HepG2 (cell line): Measurements from ENCODE around the gene U2SURP. TPM values are rescaled to one million over a fixed set of nuclear protein-coding genes. Genes with fewer than 3 reads are reported as not detected.

ENCODE experiments used
- ARNT2 ChIP-seq: sonication (generic); formaldehyde crosslinking; IDR thresholded peaks from 2 replicates; pipeline ENCODE4 v1.8.0; 2022; ENCODE audit warnings: mild to moderate bottlenecking, low read depth, missing genetic modification reagents, moderate library complexity
- ERF ChIP-seq: IDR thresholded peaks from 2 replicates; pipeline ENCODE4 v1.6.1; 2018; ENCODE audit warnings: missing biosample characterization, missing genetic modification reagents
- ETV6 ChIP-seq: sonication (generic); formaldehyde crosslinking; conservative IDR thresholded peaks from 2 replicates; pipeline ENCODE4 v1.4.0; 2020; ENCODE audit warnings: missing genetic modification reagents
- KMT2B ChIP-seq: IDR thresholded peaks from 2 replicates; pipeline ENCODE4 v1.6.1; 2016; ENCODE audit warnings: missing genetic modification reagents, missing compliant biosample characterization
- MBD4 ChIP-seq: IDR thresholded peaks from 2 replicates; pipeline ENCODE4 v1.6.1; 2012; ENCODE audit warnings: low read length, inconsistent platforms, borderline replicate concordance
- ONECUT2 ChIP-seq: sonication (generic); formaldehyde crosslinking; IDR thresholded peaks from 2 replicates; pipeline ENCODE4 v1.4.0; 2020; ENCODE audit warnings: missing genetic modification reagents
- SRY ChIP-seq: sonication (generic); formaldehyde crosslinking; IDR thresholded peaks from 2 replicates; pipeline ENCODE4 v1.8.0; 2022; ENCODE audit warnings: mild to moderate bottlenecking, missing genetic modification reagents
- ZFP1 ChIP-seq: IDR thresholded peaks from 2 replicates; pipeline ENCODE4 v1.6.1; 2016
- ZNF567 ChIP-seq: sonication (generic); formaldehyde crosslinking; IDR thresholded peaks from 2 replicates; pipeline ENCODE4 v1.8.1; 2023; ENCODE audit warnings: mild to moderate bottlenecking, missing genetic modification reagents, borderline replicate concordance
- ZNF781 ChIP-seq: sonication (generic); formaldehyde crosslinking; IDR thresholded peaks from 2 replicates; pipeline ENCODE4 v1.5.1; 2020; ENCODE audit warnings: borderline replicate concordance, mild to moderate bottlenecking, missing genetic modification reagents; ENCODE audit errors: not compliant biosample characterization
- ZSCAN21 ChIP-seq: sonication (generic); formaldehyde crosslinking; IDR thresholded peaks from 2 replicates; pipeline ENCODE4 v1.8.0; 2022; ENCODE audit warnings: mild to moderate bottlenecking, missing genetic modification reagents, moderate library complexity, borderline replicate concordance
- polyA plus RNA-seq, 8 experiments: library from polyadenylated mRNA; depleted of rRNA in 3 of 8; stranded (reverse) in 7 of 8; unstranded in 1 of 8; fragments of >200 nt; fragmentation: Illumina TruSeq in 4 of 8; extraction: Trizol in 4 of 8; gene quantifications; 2 replicates each; pipeline versions ENCODE4 v1.2.1 to v1.2.3, GENCODE V29; 2011 to 2016; ENCODE audit warnings: low read depth in 4 of 8, missing spikeins in 1 of 8, mixed read lengths in 1 of 8; ENCODE audit not compliant: insufficient read depth in 1 of 8
- total RNA-seq, 5 experiments: library from RNA; depleted of rRNA; stranded (reverse); fragments of >200 nt; fragmentation: Illumina TruSeq; extraction: Trizol; gene quantifications; 2 replicates each; pipeline ENCODE4 v1.2.3, GENCODE V29; 2016; ENCODE audit warnings: low read depth in 1 of 5
- TF ChIP-seq, protein P1 (sequence below): sonication (generic); formaldehyde crosslinking; IDR thresholded peaks from 2 replicates; pipeline ENCODE4 v1.8.0; 2022; ENCODE audit warnings: missing genetic modification reagents, mild to moderate bottlenecking, borderline replicate concordance
- TF ChIP-seq, protein P2 (sequence below), 2 experiments: IDR thresholded peaks; 2 replicates each; pipeline ENCODE4 v1.6.1; 2011 to 2012; ENCODE audit warnings: low read length in 2 of 2, borderline replicate concordance in 1 of 2, low read depth in 1 of 2, mild to moderate bottlenecking in 1 of 2, moderate library complexity in 1 of 2
- TF ChIP-seq, protein P3 (sequence below), 2 experiments: sonication (generic) in 1 of 2; formaldehyde crosslinking in 1 of 2; IDR thresholded peaks; 2 replicates each; pipeline versions ENCODE4 v1.6.1 to v1.9.0; 2014 to 2022; ENCODE audit warnings: antibody characterized with exemption in 1 of 2, borderline replicate concordance in 1 of 2, inconsistent platforms in 1 of 2, low read depth in 1 of 2, missing genetic modification reagents in 1 of 2
- TF ChIP-seq, protein P4 (sequence below): sonication (generic); formaldehyde crosslinking; IDR thresholded peaks from 2 replicates; pipeline ENCODE4 v1.9.0; 2022; ENCODE audit warnings: low read depth, missing genetic modification reagents

U2SURP gene
- total and polyA plus RNA-seq, 2 of the 13 experiments (the other 11 are each of a cell fraction or from before 2014, with no cell fraction given), result 55.9 to 173 TPM

DNA sequence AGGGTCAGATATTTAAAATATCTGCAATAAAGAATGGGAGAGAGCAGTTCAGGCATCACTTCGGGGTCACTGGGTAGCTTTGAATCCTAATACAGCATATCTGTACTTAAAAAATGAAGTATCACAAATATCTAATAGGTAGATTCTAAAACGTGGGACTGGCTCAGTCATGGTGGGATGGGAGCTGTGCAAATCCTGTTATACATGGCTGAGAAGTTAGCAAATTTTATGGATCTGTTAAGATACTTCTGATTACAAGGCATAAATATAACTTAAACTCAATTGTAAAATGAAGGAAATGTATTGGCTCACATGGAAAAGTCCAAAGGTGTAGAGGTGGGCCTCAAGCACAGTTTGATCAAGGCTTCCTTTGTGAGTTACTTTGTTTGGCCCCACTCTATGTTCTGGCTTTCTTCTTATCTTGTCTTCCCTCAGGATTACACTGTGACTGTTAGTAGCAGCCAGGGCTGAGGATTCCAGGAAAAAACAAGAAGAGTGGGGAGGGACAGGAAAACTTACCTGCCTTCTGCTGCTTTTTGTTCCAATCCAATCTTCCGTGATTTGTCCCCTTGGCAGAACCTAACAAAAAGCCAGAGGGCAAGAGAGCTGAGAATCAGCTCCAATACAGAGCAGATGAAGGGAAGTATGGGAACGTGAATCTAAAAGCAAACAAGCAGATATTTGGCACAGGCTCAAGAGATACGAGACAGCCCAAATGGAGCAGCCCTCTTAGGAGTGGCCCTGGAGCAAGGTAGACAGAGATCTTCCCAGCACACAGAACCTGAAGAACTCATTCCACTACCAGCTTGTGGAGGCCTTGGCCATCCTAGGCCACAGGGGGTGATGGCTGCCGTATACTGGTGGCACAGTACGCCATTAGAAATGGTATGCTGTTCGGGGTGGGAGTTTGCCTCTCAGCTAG, 48.8 kb upstream of the U2SURP start (continued):
- TF ChIP-seq, protein P1, sequence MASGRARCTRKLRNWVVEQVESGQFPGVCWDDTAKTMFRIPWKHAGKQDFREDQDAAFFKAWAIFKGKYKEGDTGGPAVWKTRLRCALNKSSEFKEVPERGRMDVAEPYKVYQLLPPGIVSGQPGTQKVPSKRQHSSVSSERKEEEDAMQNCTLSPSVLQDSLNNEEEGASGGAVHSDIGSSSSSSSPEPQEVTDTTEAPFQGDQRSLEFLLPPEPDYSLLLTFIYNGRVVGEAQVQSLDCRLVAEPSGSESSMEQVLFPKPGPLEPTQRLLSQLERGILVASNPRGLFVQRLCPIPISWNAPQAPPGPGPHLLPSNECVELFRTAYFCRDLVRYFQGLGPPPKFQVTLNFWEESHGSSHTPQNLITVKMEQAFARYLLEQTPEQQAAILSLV, result no peak
- TF ChIP-seq ZSCAN21 (CRISPR knock-in tag) (no peak), MBD4 (no peak), ERF (CRISPR knock-in tag) (no peak), ONECUT2 (CRISPR knock-in tag) (peak; percentile 6; the same call in 1 of the 2 replicates), ETV6 (no peak), ZNF781 (CRISPR knock-in tag) (no peak), SRY (CRISPR knock-in tag) (no peak), ZFP1 (CRISPR knock-in tag) (no peak), KMT2B (no peak), ARNT2 (CRISPR knock-in tag) (no peak), ZNF567 (CRISPR knock-in tag) (no peak)
- TF ChIP-seq, protein P2, sequence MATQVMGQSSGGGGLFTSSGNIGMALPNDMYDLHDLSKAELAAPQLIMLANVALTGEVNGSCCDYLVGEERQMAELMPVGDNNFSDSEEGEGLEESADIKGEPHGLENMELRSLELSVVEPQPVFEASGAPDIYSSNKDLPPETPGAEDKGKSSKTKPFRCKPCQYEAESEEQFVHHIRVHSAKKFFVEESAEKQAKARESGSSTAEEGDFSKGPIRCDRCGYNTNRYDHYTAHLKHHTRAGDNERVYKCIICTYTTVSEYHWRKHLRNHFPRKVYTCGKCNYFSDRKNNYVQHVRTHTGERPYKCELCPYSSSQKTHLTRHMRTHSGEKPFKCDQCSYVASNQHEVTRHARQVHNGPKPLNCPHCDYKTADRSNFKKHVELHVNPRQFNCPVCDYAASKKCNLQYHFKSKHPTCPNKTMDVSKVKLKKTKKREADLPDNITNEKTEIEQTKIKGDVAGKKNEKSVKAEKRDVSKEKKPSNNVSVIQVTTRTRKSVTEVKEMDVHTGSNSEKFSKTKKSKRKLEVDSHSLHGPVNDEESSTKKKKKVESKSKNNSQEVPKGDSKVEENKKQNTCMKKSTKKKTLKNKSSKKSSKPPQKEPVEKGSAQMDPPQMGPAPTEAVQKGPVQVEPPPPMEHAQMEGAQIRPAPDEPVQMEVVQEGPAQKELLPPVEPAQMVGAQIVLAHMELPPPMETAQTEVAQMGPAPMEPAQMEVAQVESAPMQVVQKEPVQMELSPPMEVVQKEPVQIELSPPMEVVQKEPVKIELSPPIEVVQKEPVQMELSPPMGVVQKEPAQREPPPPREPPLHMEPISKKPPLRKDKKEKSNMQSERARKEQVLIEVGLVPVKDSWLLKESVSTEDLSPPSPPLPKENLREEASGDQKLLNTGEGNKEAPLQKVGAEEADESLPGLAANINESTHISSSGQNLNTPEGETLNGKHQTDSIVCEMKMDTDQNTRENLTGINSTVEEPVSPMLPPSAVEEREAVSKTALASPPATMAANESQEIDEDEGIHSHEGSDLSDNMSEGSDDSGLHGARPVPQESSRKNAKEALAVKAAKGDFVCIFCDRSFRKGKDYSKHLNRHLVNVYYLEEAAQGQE (IDR thresholded peaks at IDR 0.05; ENCODE audit: borderline replicate concordance in 1 of 2, low read depth in 1 of 2, low read length in 2 of 2), result no peak
- TF ChIP-seq, protein P3, sequence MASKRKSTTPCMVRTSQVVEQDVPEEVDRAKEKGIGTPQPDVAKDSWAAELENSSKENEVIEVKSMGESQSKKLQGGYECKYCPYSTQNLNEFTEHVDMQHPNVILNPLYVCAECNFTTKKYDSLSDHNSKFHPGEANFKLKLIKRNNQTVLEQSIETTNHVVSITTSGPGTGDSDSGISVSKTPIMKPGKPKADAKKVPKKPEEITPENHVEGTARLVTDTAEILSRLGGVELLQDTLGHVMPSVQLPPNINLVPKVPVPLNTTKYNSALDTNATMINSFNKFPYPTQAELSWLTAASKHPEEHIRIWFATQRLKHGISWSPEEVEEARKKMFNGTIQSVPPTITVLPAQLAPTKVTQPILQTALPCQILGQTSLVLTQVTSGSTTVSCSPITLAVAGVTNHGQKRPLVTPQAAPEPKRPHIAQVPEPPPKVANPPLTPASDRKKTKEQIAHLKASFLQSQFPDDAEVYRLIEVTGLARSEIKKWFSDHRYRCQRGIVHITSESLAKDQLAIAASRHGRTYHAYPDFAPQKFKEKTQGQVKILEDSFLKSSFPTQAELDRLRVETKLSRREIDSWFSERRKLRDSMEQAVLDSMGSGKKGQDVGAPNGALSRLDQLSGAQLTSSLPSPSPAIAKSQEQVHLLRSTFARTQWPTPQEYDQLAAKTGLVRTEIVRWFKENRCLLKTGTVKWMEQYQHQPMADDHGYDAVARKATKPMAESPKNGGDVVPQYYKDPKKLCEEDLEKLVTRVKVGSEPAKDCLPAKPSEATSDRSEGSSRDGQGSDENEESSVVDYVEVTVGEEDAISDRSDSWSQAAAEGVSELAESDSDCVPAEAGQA (IDR thresholded peaks at IDR 0.05; ENCODE audit: low read depth), result no peak
- TF ChIP-seq, protein P3 (CRISPR knock-in tag; IDR thresholded peaks at IDR 0.05; ENCODE audit: borderline replicate concordance), result no peak
- TF ChIP-seq, protein P4, sequence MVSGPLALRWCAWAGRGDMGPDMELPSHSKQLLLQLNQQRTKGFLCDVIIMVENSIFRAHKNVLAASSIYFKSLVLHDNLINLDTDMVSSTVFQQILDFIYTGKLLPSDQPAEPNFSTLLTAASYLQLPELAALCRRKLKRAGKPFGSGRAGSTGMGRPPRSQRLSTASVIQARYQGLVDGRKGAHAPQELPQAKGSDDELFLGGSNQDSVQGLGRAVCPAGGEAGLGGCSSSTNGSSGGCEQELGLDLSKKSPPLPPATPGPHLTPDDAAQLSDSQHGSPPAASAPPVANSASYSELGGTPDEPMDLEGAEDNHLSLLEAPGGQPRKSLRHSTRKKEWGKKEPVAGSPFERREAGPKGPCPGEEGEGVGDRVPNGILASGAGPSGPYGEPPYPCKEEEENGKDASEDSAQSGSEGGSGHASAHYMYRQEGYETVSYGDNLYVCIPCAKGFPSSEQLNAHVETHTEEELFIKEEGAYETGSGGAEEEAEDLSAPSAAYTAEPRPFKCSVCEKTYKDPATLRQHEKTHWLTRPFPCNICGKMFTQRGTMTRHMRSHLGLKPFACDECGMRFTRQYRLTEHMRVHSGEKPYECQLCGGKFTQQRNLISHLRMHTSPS (CRISPR knock-in tag), result no peak
